SK-N-SH treated with all-trans-retinoic acid at 6 μM for 48 hours (cell line): ENCODE measurements around the gene ZNF8.

ENCODE experiments used
- CREB5 ChIP-seq: fragments of 250-450 bp; sonication (Bioruptor Pico); IDR thresholded peaks from 2 replicates; pipeline ENCODE4 v1.5.1; 2020; ENCODE audit warnings: low read depth, mild to moderate bottlenecking, moderate library complexity
- CSRNP3 ChIP-seq: fragments of 250-450 bp; sonication (Bioruptor Pico); IDR thresholded peaks from 2 replicates; pipeline ENCODE4 v1.5.1; 2021; ENCODE audit warnings: mild to moderate bottlenecking, moderate library complexity
- ESRRG ChIP-seq: fragments of 250-450 bp; sonication (Bioruptor Pico); IDR thresholded peaks from 2 replicates; pipeline ENCODE4 v1.6.1; 2021; ENCODE audit warnings: mild to moderate bottlenecking
- ISL1 ChIP-seq: fragments of 250-450 bp; sonication (Bioruptor Pico); IDR thresholded peaks from 2 replicates; pipeline ENCODE4 v2.1.2; 2022; ENCODE audit warnings: mild to moderate bottlenecking, moderate library complexity
- OSR1 ChIP-seq: fragments of 250-450 bp; sonication (Bioruptor Pico); IDR thresholded peaks from 2 replicates; pipeline ENCODE4 v1.8.0; 2022; ENCODE audit warnings: moderate library complexity, mild to moderate bottlenecking, inconsistent platforms
- PATZ1 ChIP-seq: fragments of 250-450 bp; sonication (Bioruptor Pico); IDR thresholded peaks from 2 replicates; pipeline ENCODE4 v1.8.0; 2020; ENCODE audit warnings: mild to moderate bottlenecking, moderate library complexity, borderline replicate concordance
- TCF4 ChIP-seq: fragments of 250-450 bp; sonication (Bioruptor Pico); IDR thresholded peaks from 2 replicates; pipeline ENCODE4 v1.8.0; 2021; ENCODE audit warnings: mild to moderate bottlenecking, moderate library complexity, borderline replicate concordance
- ZC3H10 ChIP-seq: fragments of 250-450 bp; sonication (Bioruptor Pico); IDR thresholded peaks from 2 replicates; pipeline ENCODE4 v1.5.1; 2021; ENCODE audit warnings: mild to moderate bottlenecking, moderate library complexity
- ZFP3 ChIP-seq: fragments of 250-450 bp; sonication (Bioruptor Pico); IDR thresholded peaks from 2 replicates; pipeline ENCODE4 v1.5.0; 2020; ENCODE audit warnings: mild to moderate bottlenecking, moderate library complexity
- ZNF70 ChIP-seq: fragments of 450-650 bp; formaldehyde crosslinking; IDR thresholded peaks from 2 replicates; pipeline ENCODE4 v1.5.0; 2020; ENCODE audit warnings: mild to moderate bottlenecking, moderate library complexity

- TF ChIP-seq ESRRG (CRISPR knock-in tag) (no peak), PATZ1 (CRISPR knock-in tag) (no peak), ISL1 (CRISPR knock-in tag) (no peak), ZC3H10 (CRISPR knock-in tag) (no peak), CREB5 (CRISPR knock-in tag) (no peak), ZNF70 (CRISPR knock-in tag) (no peak), CSRNP3 (CRISPR knock-in tag) (no peak), ZFP3 (CRISPR knock-in tag) (no peak), OSR1 (CRISPR knock-in tag) (no peak), TCF4 (no peak)
These were observed 16.1 kb downstream of the ZNF8 start for GRCh38 chr19:58294743-58295374.
